ENCODE measurements around the gene IL6ST. TPM values are rescaled to one million over a fixed set of nuclear protein-coding genes. Genes with fewer than 3 reads are reported as not detected.
A peak's percentile ranks its signal among the peaks of the same experiment; 100 is the strongest.
"Not testable (repeated sequence)": the region's sequence is repeated elsewhere in the genome, so short reads cannot be mapped to it uniquely, and the experiment has no call there.

IL6ST gene
- total RNA-seq (100 to 1,000 TPM; 377 to 404 TPM), total RNA-seq (143 to 1,372 (median 611) reads per million in 172 experiments)
- 98.1 TPM for polyA plus RNA-seq (2013, experiment 1 of 2)
- polyA plus RNA-seq (2013, experiment 2 of 2), result 93.9 TPM

GRCh38 chr5:55994495-55994997 lies at the start of gene IL6ST:
Gene IL6ST (minus strand): TSS chr5:55994963. CDS start chr5:55976278, 18,685 bp downstream.
- no peaks in the 10 kb centered on the region for H3K27me3 Mint-ChIP-seq
- no peaks in the 10 kb centered on the region for H3K36me3 ChIP-seq (ENCODE audit: insufficient read depth, low read length)
- no peaks in the 10 kb centered on the region for H3K9me3 Mint-ChIP-seq
- peak; percentile 19 for ATAC-seq (ENCODE audit: poor library complexity)
- peak within 1 kb of the TSS; percentile 91 to 99 for H3K27ac ChIP-seq (ENCODE audit: low read depth in 1 of 2, low read length in 2 of 2)
- intact Hi-C loops (cut with DNase I, micrococcal nuclease), result loop anchor here (1.0 to 10.0 kb wide), 7 partner anchors 16 to 1180 kb away; partner anchors contain the start of genes GPBP1 (in 2 of the 2) and MAP3K1 (in 1 of the 2)
- peaks cover 60% of the 10 kb centered on the region for H3K36me3 Mint-ChIP-seq (ENCODE audit: low read depth)
- ChIA-PET POLR2A (interaction anchor here (0.6 to 8.7 kb wide), 47 partner anchors 8 to 1179 kb away, joined by 3 to 114 read pairs (median 7); partner anchors contain the start of genes DHX29, GPBP1, MAP3K1 and MTREX), CTCF (interaction anchor here (0.7 to 2.1 kb wide), 5 partner anchors 8 to 153 kb away, joined by 3 to 6 read pairs (median 3); no protein-coding TSS in a partner anchor)
- peak within 1 kb of the TSS; percentile 94 for H3K27ac Mint-ChIP-seq
- peak within 1 kb of the TSS; percentile 95 for H3K4me3 ChIP-seq (ENCODE audit: low read length)
- no peaks in the 10 kb centered on the region for H3K9me3 ChIP-seq (ENCODE audit: control insufficient read depth in 1 of 2, insufficient read depth in 1 of 2, low read length in 2 of 2)
- peak within 1 kb of the TSS; percentile 97 for H3K4me3 Mint-ChIP-seq
- peaks cover 62% of the 10 kb centered on the region for H3K4me1 Mint-ChIP-seq (ENCODE audit: low read depth)
- DNase-seq, result peak in 12 of 14 experiments; percentile 24 to 83 (median 44)
- no peaks in the 10 kb centered on the region for H3K27me3 ChIP-seq (ENCODE audit: control insufficient read depth in 1 of 2, insufficient read depth in 2 of 2, low read length in 2 of 2)
- H3K4me1 ChIP-seq (ENCODE audit: insufficient read depth, low read length), result peaks cover 13% of the 10 kb centered on the region
- no peak for TF ChIP-seq CTCF (IDR thresholded peaks at IDR 0.05)

DNA sequence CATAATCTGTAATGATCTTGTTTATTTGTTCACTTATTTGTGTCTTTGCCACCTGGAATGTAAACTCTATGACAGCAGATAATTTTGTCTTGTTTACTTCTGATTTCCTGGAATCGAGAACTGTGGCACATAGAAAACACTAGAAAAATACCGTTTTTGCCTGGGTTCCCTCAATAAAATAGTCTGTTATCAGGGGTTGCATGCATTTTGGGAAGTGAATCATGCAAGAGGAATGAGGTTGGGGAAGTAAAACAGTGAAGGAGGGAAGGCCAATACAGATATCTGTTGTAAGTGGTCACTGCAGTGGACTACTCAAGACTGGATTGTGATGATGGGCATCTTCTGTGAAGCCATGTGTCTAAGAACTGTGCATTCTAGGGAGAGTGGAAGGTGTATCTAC lies 45.2 kb upstream of the IL6ST start:
- peaks cover 0 to 4% of the 10 kb centered on the region in 2 experiments for H3K9me3 ChIP-seq (ENCODE audit: control insufficient read depth in 1 of 2, insufficient read depth in 1 of 2, low read length in 2 of 2)
- POLR2A ChIA-PET, result no interaction called here
- ATAC-seq (ENCODE audit: poor library complexity) (no peak), DNase-seq (no peak)
- H3K36me3 ChIP-seq (ENCODE audit: insufficient read depth, low read length), result no peaks in the 10 kb centered on the region
- H3K4me1 ChIP-seq (ENCODE audit: insufficient read depth, low read length), result peaks cover 5% of the 10 kb centered on the region
- CTCF ChIA-PET, result no interaction called here
- no peak overlapping the region for H3K27ac ChIP-seq (ENCODE audit: low read depth in 1 of 2, low read length in 2 of 2)
- H3K27me3 Mint-ChIP-seq, result no peaks in the 10 kb centered on the region
- H3K4me3 Mint-ChIP-seq, result no peak overlapping the region
- no peak overlapping the region for H3K27ac Mint-ChIP-seq
- H3K4me3 ChIP-seq (ENCODE audit: low read length), result no peak overlapping the region
- H3K36me3 Mint-ChIP-seq (ENCODE audit: low read depth), result no peaks in the 10 kb centered on the region
- H3K4me1 Mint-ChIP-seq (ENCODE audit: low read depth), result peaks cover 54% of the 10 kb centered on the region
- H3K9me3 Mint-ChIP-seq, result no peaks in the 10 kb centered on the region
- intact Hi-C loops (cut with DNase I, micrococcal nuclease), result no loop called here
- no peak for TF ChIP-seq CTCF (IDR thresholded peaks at IDR 0.05)
- no peaks in the 10 kb centered on the region for H3K27me3 ChIP-seq (ENCODE audit: control insufficient read depth in 1 of 2, insufficient read depth in 2 of 2, low read length in 2 of 2)

DNA sequence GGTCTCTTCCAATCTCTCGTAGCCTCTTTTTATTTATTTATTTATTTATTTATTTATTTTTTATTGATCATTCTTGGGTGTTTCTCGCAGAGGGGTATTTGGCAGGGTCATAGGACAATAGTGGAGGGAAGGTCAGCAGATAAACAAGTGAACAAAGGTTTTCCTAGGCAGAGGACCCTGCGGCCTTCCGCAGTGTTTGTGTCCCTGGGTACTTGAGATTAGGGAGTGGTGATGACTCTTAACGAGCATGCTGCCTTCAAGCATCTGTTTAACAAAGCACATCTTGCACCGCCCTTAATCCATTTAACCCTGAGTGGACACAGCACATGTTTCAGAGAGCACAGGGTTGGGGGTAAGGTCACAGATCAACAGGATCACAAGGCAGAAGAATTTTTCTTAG lies 43.4 kb upstream of the IL6ST start:
- H3K27ac ChIP-seq (ENCODE audit: low read depth in 1 of 2, low read length in 2 of 2); H3K4me3 Mint-ChIP-seq; H3K27me3 ChIP-seq (ENCODE audit: control insufficient read depth in 1 of 2, insufficient read depth in 2 of 2, low read length in 2 of 2); intact Hi-C loops (cut with DNase I, micrococcal nuclease); H3K36me3 Mint-ChIP-seq (ENCODE audit: low read depth); ATAC-seq (ENCODE audit: poor library complexity); H3K27me3 Mint-ChIP-seq; H3K9me3 Mint-ChIP-seq; H3K27ac Mint-ChIP-seq; H3K4me3 ChIP-seq (ENCODE audit: low read length); DNase-seq; H3K4me1 ChIP-seq (ENCODE audit: insufficient read depth, low read length); H3K36me3 ChIP-seq (ENCODE audit: insufficient read depth, low read length); H3K9me3 ChIP-seq (ENCODE audit: control insufficient read depth in 1 of 2, insufficient read depth in 1 of 2, low read length in 2 of 2); CTCF ChIA-PET: not testable (repeated sequence)
- H3K4me1 Mint-ChIP-seq (ENCODE audit: low read depth), result peaks cover 36% of the 10 kb centered on the region
- POLR2A ChIA-PET, result interaction anchor here (1.4 kb wide), 1 partner anchor 26 kb away, joined by 3 read pairs; no protein-coding TSS in a partner anchor

All from CD4-positive, alpha-beta T cell (primary cell).